ENCODE results near the gene SLC25A21.
"Not testable (repeated sequence)": the region's sequence is repeated elsewhere in the genome, so short reads cannot be mapped to it uniquely, and the experiment has no call there.

- TF ChIP-seq POLR2AphosphoS5, CTCF, POLR2A (IDR thresholded peaks at IDR 0.05): not testable (repeated sequence)
These were observed 26.0 kb downstream of the SLC25A21 start for GRCh38 chr14:37146438-37146837.
